OCI-LY1 (cell line): ENCODE results near the gene SCGB3A1.

Experiments used
- H2AFZ ChIP-seq: fragments of 200-600 bp; sonication (generic), shearing (Covaris generic); 2 replicates; pipeline ENCODE4 v1.6.0; 2014; ENCODE audit warnings: antibody characterized with exemption, mild to moderate bottlenecking, low read length
- H3F3A ChIP-seq: fragments of 200-600 bp; sonication (generic), shearing (Covaris generic); 2 replicates; pipeline ENCODE4 v1.6.0; 2014; ENCODE audit warnings: mild to moderate bottlenecking, antibody characterized with exemption, low read length, moderate library complexity; ENCODE audit not compliant: insufficient read depth
- H3K27ac ChIP-seq: fragments of 200-600 bp; sonication (generic); 2 replicates; pipeline ENCODE4 v1.5.1; 2014; ENCODE audit warnings: low read length, mixed run types, mild to moderate bottlenecking, low read depth; ENCODE audit not compliant: poor library complexity, severe bottlenecking
- H3K27me3 ChIP-seq: fragments of 200-600 bp; sonication (generic); 2 replicates; pipeline ENCODE4 v1.6.0; 2014; ENCODE audit warnings: antibody characterized with exemption, mild to moderate bottlenecking, low read length, moderate library complexity; ENCODE audit not compliant: insufficient read depth
- H3K36me3 ChIP-seq: fragments of 200-600 bp; sonication (generic); 2 replicates; pipeline ENCODE4 v1.6.1; 2014; ENCODE audit warnings: mild to moderate bottlenecking, antibody characterized with exemption, low read length, moderate library complexity, mixed read lengths; ENCODE audit not compliant: insufficient read depth
- H3K4me1 ChIP-seq: fragments of 200-600 bp; sonication (generic); 2 replicates; pipeline ENCODE4 v1.5.1; 2014; ENCODE audit warnings: mild to moderate bottlenecking, low read length, moderate library complexity; ENCODE audit not compliant: insufficient read depth, severe bottlenecking
- H3K4me2 ChIP-seq: fragments of 200-600 bp; sonication (generic), shearing (Covaris generic); 2 replicates; pipeline ENCODE4 v1.6.1; 2014; ENCODE audit warnings: low read length
- H3K4me3 ChIP-seq: fragments of 200-600 bp; sonication (generic); 2 replicates; pipeline ENCODE4 v1.5.1; 2014; ENCODE audit warnings: low read length, low read depth, mild to moderate bottlenecking, mixed read lengths; ENCODE audit not compliant: poor library complexity, severe bottlenecking
- H3K79me2 ChIP-seq: fragments of 200-600 bp; shearing (Covaris generic); 2 replicates; pipeline ENCODE4 v1.6.1; 2016; ENCODE audit warnings: mixed run types, low read length, mixed read lengths; ENCODE audit not compliant: insufficient read depth
- H3K9ac ChIP-seq: fragments of 200-600 bp; sonication (generic), shearing (Covaris generic); 2 replicates; pipeline ENCODE4 v1.6.1; 2014; ENCODE audit warnings: mild to moderate bottlenecking, low read length, mixed read lengths
- H3K9me2 ChIP-seq: fragments of 200-600 bp; sonication (generic), shearing (Covaris generic); 2 replicates; pipeline ENCODE4 v1.6.1; 2014; ENCODE audit warnings: low read depth, mild to moderate bottlenecking, low read length, mixed read lengths
- H3K9me3 ChIP-seq: fragments of 200-600 bp; shearing (Covaris generic); 2 replicates; pipeline ENCODE4 v1.6.1; 2014; ENCODE audit warnings: low read length, mixed read lengths
- H4K20me1 ChIP-seq: fragments of 200-600 bp; sonication (generic), shearing (Covaris generic); 2 replicates; pipeline ENCODE4 v1.6.0; 2016; ENCODE audit warnings: mild to moderate bottlenecking, low read length; ENCODE audit not compliant: insufficient read depth
- CTCF ChIP-seq: fragments of 200-600 bp; sonication (generic), shearing (Covaris generic); IDR thresholded peaks from 2 replicates; pipeline ENCODE4 v1.5.1; 2017; ENCODE audit warnings: mild to moderate bottlenecking, antibody characterized with exemption, low read length, moderate library complexity, mixed read lengths
- EZH2 ChIP-seq: fragments of 200-600 bp; sonication (generic), shearing (Covaris generic); IDR thresholded peaks from 2 replicates; pipeline ENCODE4 v1.8.0; 2017; ENCODE audit warnings: borderline replicate concordance, mixed run types, mild to moderate bottlenecking, antibody characterized with exemption, low read length, moderate library complexity, mixed read lengths

The SCGB3A1 gene

DNA sequence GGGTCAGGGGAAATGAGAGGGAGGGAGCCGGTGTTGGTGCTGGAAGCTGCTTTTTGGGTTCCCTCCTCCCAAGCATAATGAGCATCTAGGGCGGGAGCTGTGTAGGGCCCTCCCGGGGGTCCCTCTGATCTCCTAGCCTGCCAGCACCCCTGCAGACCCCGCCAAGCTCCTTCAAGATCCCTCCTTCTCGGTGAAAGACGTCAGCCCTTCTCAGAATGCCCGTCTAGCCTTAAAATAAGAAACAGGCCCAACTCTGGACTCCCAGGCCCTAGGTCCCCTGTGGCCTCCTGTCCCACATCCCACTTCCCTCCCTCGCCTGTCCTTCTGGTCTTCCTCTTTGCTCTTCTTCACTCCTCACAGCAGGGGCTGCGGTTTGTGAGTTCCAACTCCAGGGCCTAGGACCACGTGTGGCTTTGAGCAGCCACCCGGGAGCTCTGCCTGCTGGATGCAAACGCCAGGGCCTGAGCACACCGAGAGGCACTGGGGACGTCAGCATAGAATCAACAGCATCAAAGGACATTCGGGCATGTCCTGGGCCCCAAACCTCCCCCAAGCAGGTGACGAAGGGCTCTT lies 8.8 kb upstream of the SCGB3A1 start:
- no peaks in the 10 kb centered on the region for H3F3A ChIP-seq
- H3K4me3 ChIP-seq = no peak overlapping the region
- H2AFZ ChIP-seq = no peak overlapping the region
- H3K79me2 ChIP-seq = no peaks in the 10 kb centered on the region
- no peaks in the 10 kb centered on the region for H3K36me3 ChIP-seq
- H3K9me3 ChIP-seq = no peaks in the 10 kb centered on the region
- no peak overlapping the region for H3K27ac ChIP-seq
- H3K4me1 ChIP-seq = no peaks in the 10 kb centered on the region
- H3K9ac ChIP-seq = no peak overlapping the region
- no peaks in the 10 kb centered on the region for H4K20me1 ChIP-seq
- H3K4me2 ChIP-seq = no peak overlapping the region
- TF ChIP-seq CTCF = no peak
- TF ChIP-seq EZH2 = no peak
- H3K9me2 ChIP-seq = no peaks in the 10 kb centered on the region
- no peaks in the 10 kb centered on the region for H3K27me3 ChIP-seq

- H3F3A ChIP-seq = no peaks in the 10 kb centered on the region
- TF ChIP-seq CTCF (no peak), EZH2 (no peak)
- no peak overlapping the region for H3K4me3 ChIP-seq
- H3K27me3 ChIP-seq = no peaks in the 10 kb centered on the region
- no peaks in the 10 kb centered on the region for H3K9me3 ChIP-seq
- H4K20me1 ChIP-seq = no peaks in the 10 kb centered on the region
- H3K27ac ChIP-seq = no peak overlapping the region
- H3K4me1 ChIP-seq = no peaks in the 10 kb centered on the region
- H2AFZ ChIP-seq = no peak overlapping the region
- H3K4me2 ChIP-seq = no peak overlapping the region
- H3K9ac ChIP-seq = no peak overlapping the region
- no peaks in the 10 kb centered on the region for H3K36me3 ChIP-seq
- no peaks in the 10 kb centered on the region for H3K9me2 ChIP-seq
- no peaks in the 10 kb centered on the region for H3K79me2 ChIP-seq
Measured at GRCh38 chr5:180599590-180599914, 8.3 kb upstream of the SCGB3A1 start.

DNA sequence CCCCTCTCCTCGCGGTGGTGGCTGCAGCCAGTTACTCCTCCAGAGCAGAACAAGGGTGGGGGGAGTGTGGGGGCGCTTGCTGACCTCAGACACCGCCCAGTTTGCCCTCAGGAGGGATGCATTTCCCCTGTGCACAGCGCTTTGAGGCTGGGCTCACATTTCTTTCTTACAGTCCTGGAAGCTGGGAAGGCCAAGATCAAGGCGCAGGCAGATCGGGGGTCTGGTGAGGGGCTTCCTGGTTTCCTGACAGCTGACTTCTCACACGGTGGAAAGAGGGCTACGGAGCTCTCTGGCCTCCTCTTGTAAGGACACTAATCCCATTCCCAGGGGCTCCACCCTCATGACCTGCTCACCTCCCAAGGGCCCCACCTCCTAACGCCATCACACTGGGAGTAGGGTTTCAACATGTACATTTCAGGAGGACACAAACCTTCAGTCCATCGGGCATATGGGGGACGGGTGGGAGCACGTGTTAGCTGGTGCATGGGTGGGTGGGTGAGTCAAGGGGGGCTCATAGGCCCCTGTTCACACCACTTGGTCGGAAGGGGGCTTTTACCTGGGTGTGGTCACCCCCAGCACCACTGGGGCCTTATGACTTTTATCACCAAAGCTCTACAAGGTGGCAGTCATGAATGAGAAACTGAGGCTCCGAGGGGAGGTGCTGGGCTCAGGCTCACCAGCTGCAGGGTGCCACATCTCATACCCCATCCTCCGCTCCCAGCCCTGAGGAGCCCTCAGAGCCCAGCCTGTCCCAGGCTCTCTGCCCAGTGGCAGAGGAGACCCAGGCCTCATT lies 7.7 kb upstream of the SCGB3A1 start:
- no peaks in the 10 kb centered on the region for H3K79me2 ChIP-seq
- H3K9me3 ChIP-seq = no peaks in the 10 kb centered on the region
- H3K36me3 ChIP-seq = no peaks in the 10 kb centered on the region
- H3F3A ChIP-seq = no peaks in the 10 kb centered on the region
- no peaks in the 10 kb centered on the region for H4K20me1 ChIP-seq
- H3K4me2 ChIP-seq = no peak overlapping the region
- H3K9ac ChIP-seq = no peak overlapping the region
- H3K4me3 ChIP-seq = no peak overlapping the region
- H3K27ac ChIP-seq = no peak overlapping the region
- no peaks in the 10 kb centered on the region for H3K9me2 ChIP-seq
- TF ChIP-seq CTCF = no peak
- no peak for TF ChIP-seq EZH2
- no peak overlapping the region for H2AFZ ChIP-seq
- no peaks in the 10 kb centered on the region for H3K4me1 ChIP-seq
- H3K27me3 ChIP-seq = peaks cover 2% of the 10 kb centered on the region; the same call in 1 of the 2 replicates
